Measurements from ENCODE around the gene PANX3. TPM values are rescaled to one million over a fixed set of nuclear protein-coding genes. Genes with fewer than 3 reads are reported as not detected.

The PANX3 gene, protein sequence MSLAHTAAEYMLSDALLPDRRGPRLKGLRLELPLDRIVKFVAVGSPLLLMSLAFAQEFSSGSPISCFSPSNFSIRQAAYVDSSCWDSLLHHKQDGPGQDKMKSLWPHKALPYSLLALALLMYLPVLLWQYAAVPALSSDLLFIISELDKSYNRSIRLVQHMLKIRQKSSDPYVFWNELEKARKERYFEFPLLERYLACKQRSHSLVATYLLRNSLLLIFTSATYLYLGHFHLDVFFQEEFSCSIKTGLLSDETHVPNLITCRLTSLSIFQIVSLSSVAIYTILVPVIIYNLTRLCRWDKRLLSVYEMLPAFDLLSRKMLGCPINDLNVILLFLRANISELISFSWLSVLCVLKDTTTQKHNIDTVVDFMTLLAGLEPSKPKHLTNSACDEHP
- not detected in 2 replicates for total RNA-seq

DNA sequence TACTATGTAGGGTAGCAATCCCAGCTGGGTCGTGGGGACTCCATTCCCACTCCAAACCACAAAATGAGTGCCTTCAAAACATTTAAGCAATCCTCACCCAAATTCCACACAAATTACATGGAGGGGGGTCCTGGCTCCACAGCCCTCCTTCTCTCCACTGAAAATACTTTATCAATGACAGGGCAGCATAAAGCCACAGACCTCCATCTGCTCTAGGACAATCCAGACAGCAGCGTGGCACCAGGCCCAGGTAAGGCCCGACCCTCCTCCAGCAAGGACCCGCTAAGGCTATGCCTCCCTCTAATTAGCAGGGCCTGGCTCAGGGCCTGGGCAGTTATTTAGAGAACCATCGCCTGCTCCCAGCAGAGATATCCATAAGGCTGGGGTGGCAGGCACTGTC is at the start of gene PANX3:
PANX3 (plus strand) TSS at position 365 of the 400 bp plus-strand sequence. CDS start 129 bp downstream, outside the sequence.

DNA sequence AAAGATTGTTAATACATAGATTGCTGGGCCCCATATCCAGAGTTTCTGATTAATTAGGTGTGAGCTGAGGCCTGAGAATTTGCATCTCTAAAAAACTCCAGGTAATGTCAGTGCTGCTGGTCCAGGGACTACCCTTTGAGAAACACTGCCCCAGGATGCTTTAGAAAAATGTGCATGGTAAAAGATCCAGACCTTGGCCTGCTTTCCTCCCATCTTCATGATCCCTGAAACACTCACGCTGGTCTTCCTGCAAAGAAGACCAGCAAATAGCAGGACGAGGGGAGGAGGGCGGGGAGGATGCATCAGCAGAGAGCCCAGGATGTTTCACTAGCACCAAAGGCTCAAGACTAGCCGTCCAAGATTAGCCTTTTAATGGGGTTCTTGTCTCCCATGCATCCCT is 41.5 kb upstream of the PANX3 start, which contains the start of gene OR8A1:
OR8A1 (plus strand) TSS at position 301 of the 400 bp plus-strand sequence. CDS start 123 bp downstream, outside the sequence.

GRCh38 chr11:124622531-124623451 is 11.6 kb downstream of the PANX3 start, which contains the start of gene TBRG1:
TBRG1 (plus strand) TSS chr11:124622864; CDS start chr11:124623084, 220 bp downstream.

Other genes with a start within 250 kb of the PANX3 start
- not detected in 2 replicates for gene OR8B2, start 226.9 kb upstream of the PANX3 start, total RNA-seq
- not detected in 2 replicates for gene OR8B3, start 212.4 kb upstream of the PANX3 start, total RNA-seq
- gene OR8B4, start 186.6 kb upstream of the PANX3 start, total RNA-seq, result not detected in 2 replicates
- gene OR8B8, start 165.7 kb upstream of the PANX3 start, total RNA-seq, result not detected in 2 replicates
- gene OR8B12, start 67.8 kb upstream of the PANX3 start, total RNA-seq, result not detected in 2 replicates
- not detected in 2 replicates for gene OR8A1, start 41.4 kb upstream of the PANX3 start, total RNA-seq
- 21.2 and 34.7 TPM in 2 replicates for gene TBRG1, start 11.4 kb downstream of the PANX3 start, total RNA-seq
- 12.8 and 16.9 TPM in 2 replicates for gene SIAE, start 62.3 kb downstream of the PANX3 start, total RNA-seq
- 2.1 and 8.7 TPM in 2 replicates for gene SPA17, start 62.5 kb downstream of the PANX3 start, total RNA-seq
- gene NRGN, start 128.5 kb downstream of the PANX3 start, total RNA-seq, result not detected in 2 replicates
- 1.7 TPM in 1 of 2 replicates, not detected in the other for gene VSIG2, start 140.8 kb downstream of the PANX3 start, total RNA-seq
- gene ESAM, start 150.9 kb downstream of the PANX3 start, total RNA-seq, result under 0.01 TPM in 1 of 2 replicates, not detected in the other
- 3.4 and 3.9 TPM in 2 replicates for gene MSANTD2, start 189.0 kb downstream of the PANX3 start, total RNA-seq